EL (cell line): ENCODE results near the gene GULP1.
A peak's percentile ranks its signal among the peaks of the same experiment; 100 is the strongest.
"Not testable (repeated sequence)": the region's sequence is repeated elsewhere in the genome, so short reads cannot be mapped to it uniquely, and the experiment has no call there.

Experiments used
- DNase-seq: peaks from one replicate; pipeline ENCODE4 v3.0.0-alpha.2; 2016

GULP1 gene

DNA sequence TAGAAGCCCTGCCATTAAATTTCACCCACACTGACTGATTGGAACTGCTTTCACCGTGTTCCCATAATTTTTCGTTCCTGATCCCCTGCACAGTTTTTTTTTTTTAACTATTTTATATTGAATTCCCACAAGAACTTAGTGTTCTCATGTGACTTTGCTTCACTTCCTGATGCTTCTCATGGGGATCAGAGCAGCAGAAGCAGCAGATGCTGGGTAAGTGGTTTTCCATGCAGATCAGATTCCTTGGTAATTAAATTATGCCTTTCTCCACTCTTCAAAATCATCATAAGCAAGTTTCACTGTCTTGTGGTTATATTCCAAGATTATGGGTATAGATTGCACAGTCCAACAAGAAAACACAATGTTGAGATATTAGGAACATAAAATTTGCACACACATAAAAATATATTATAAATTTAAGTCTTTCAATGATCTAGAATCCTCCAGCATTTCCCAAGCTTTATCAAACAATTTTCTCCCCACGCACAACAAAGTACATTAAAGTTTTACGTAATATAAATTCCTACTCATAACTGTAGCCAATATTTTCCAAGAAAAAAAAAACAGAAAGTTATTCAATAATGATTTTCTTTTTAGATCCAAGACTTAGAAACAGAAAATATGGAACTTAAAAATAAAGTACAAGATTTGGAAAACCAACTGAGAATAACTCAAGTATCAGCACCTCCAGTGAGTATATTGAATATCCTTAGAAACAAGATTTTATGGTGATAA is 277.9 kb downstream of the GULP1 start:
- DNase-seq = no peak

DNA sequence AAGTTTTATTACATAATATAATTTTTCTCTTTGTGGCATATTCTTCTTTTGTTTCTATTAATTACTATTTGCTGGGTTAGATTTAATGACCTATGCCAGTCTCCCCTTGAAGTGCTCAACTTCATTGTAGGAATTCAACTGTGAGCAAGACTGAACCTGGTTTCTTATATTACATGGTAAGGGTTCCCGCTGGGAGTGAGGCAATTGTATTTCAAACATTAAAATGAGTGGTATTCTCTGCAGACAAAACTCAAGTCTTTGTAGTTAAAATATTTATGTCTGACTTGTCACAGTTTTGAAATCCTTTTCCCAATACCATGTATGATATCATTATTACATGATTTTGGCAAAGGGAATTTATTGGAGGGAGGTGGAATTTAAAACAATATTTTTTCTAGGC is 278.7 kb downstream of the GULP1 start:
- no peak for DNase-seq

DNA sequence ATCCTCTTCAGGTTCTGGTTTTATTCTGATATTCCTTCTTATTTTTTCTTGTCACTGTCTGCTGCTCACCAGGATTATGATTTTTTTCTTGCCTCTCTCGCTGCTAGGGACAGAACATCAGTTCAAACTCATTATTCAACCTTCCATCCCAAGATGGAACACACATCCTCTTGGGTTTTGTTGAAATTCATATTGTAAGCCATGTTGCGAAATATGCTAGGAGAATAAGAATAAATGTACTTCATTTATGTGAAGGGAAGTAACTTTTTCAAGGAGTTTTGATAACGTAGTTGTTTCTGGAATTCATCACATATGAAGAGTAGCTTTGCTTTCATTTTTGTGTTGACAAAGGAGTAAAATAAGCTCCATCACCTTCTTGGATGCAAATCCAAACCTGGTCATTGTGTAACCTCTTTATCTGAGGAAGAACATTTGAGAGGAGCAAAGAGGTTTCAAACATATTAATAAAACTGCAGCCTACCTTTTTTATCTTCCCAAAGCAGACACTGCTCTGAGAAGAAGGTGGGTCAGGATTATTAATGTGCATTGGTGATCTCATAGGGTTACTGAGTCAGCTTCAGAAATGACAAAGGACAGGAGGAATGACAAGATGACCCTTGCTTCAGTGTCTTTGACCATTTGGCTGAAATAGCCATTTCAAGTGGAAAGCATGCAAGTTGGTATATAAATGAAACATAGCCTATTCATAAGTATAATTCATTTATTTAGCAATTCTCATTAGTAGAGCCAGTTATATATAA is 280.0 kb downstream of the GULP1 start:
- DNase-seq = no peak

DNA sequence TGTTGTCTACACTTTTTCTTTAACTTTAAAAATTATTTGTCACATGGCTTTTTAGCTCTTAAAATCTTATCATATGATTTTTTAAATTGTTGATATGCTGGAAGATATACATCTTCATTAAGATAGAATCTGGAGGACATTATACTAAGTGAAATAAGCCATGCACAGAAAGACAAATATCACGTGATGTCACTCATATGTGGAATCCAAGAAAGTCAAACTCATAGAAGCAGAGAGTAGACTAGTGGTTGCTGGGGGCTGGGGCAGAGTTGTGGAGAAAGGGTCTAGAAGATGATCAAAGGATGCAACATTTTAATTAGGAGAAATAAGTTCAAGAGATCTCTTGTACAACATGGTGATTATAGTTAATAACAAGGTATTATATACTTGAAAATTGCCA is 280.9 kb downstream of the GULP1 start:
- DNase-seq = no peak

DNA sequence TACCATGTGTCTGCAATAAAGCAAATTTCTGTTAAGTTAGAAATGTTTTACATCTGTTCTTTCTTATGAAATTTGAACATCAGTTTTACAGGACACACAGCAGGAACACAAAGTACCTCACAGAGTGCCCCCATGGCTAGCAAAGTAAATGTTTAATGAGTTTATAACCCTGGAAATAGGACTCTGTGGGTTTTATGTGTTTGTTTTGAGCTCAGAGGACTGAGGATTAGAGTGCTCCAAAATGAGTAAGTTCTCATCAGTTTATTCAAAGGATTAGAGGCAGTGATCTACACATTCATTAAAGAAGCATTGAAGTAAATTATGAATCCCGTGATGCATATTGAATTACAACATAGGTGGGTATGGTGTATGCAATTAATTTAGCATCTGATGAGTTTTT is 281.8 kb downstream of the GULP1 start:
- DNase-seq = no peak

DNA sequence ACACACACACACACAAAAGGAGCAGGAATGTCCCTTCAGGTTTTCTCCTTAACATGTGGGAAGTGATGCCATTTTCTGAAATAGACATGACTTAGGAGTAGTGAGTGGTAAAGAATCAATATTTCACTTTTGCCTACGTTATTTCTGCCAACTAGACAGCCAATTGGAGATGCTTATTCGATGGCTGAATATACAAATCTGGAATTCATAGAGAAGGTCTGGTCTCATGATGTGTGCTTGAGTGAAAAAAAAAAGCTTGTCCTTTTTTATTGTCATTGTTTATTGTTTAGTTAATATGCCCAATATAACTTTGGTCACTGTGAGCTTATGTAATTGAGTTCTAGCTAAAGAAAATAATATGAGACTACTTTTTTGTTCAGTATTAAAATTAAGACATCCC is 284.3 kb downstream of the GULP1 start:
- no peak for DNase-seq

DNA sequence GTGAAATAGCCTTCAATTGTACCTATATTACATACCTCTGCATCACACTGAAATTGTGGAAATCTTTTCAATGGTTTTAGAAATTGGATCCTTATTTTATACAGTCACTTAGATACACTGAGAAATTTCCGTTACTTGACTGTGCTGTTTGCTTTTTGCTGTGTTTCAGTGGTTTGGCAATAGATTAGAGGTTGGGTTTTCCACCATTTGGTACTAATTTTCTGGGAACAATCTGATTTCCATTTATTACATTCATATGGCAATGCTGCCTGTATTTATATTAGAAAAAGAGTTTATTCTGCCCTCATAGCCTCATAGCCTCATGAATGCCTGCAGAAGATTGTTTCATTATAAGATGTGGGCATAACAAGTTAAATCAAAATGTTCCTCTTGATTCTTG is 285.0 kb downstream of the GULP1 start:
- DNase-seq = no peak

DNA sequence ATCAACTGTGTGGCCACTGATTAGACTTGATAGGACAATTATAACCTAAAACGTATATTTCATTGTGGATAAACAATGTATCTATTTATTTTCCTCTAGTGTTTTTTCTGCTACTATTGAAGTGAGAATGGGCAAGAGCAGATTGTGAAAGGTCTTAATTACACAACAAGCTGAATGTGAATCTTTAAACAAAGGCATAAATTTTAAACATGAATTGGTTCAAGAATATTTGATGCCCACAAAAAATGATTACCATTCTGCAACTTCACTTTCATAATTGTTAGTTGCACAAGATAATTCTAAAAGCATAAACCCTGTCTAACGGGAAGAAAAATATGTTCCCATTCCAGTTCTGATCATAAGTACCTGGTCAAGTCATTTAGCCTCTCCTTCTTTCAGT is 285.6 kb downstream of the GULP1 start:
- DNase-seq = no peak

DNA sequence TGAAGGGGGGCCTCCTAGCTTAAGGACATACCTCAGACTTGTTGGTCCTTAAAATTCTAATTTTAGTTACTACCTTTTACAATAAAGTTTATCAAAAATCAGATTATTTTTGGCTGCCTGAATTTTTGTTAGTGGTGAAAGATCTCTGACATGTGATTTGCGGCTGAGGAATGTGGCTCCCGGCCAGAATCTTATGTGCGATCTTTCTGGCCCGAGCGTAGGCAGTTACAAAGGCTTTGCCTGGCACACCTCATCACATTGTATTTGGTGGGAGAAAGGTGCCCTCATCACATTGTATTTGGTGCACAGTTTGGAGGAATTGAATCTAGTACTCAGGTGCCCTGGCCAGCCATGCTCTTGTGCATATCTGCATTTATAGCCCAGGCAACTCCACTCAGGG is 289.1 kb downstream of the GULP1 start:
- DNase-seq = no peak

DNA sequence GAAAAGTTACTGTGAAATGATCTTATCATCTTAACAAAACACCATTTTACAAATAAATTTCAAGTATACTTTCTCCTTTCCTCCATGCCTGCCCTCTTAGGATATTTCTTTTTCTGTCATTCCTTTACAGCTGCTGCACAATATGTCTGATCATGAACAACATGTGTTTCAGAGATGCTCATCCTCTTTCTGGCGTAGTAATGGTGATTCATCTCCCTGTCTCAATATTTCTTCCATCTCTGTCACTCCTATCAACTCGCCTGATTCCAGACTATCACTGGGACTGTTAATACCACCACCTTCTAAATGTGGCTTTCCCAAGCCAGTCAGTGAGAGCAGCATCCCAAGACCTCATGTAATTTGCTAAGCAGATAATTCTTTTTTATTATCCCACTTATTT is 290.5 kb downstream of the GULP1 start:
- no peak for DNase-seq

DNA sequence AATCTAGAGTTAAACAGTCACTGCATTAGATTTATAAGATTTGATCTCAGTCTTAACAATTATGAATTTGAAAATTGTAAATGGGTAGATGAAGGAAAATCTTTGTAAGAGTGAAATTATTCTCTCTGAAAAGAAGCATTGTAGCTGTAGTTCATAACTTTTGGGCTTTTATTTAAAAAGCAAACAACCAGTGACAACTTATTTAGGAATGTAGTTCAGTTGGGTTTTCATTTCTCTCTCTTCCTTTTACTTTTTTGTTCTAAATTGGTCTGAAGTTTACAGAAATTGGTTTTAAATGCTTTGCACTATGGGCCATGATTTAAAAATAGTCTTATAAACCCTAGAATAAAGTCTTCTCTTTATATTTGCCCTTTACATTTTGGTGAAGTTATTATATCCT is 296.6 kb downstream of the GULP1 start:
- DNase-seq = no peak

DNA sequence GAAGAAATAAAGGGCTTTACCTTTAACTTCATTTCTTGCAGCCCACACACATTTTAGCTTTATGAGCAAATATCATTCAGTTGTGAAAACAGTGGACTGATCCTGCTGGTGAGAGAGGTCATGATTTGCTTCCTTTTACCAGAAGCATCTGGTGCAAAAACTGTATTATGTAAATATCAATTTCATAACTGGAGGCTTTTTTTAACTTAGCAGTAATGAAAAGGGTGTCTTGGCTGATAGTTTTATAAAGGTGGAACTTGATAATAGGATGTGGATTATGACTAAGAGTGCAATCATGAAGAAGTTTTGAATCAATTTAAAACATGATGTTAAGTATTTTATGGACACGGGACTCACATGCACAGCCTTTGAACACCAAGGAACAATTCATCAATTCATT is 304.4 kb downstream of the GULP1 start:
- no peak for DNase-seq

DNA sequence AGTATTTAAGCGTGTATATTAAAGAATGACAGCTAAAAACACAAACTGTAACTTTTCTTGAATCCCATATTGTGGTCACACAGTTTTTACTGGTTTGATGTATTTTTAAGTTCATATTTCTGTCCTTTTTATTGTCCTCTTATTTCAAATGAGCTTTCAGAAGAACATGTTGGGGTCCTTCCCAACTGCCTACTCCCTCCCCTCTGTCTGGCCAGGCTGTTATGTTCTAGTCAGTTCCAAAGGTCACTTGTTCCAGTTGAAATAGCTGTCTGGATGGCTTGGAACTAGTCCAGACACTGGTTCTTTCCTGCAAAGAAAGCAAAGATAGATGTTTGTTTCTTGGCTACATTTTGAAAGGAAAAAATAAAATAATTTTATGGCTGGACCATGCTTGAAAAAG is 306.9 kb downstream of the GULP1 start:
- no peak for DNase-seq

DNA sequence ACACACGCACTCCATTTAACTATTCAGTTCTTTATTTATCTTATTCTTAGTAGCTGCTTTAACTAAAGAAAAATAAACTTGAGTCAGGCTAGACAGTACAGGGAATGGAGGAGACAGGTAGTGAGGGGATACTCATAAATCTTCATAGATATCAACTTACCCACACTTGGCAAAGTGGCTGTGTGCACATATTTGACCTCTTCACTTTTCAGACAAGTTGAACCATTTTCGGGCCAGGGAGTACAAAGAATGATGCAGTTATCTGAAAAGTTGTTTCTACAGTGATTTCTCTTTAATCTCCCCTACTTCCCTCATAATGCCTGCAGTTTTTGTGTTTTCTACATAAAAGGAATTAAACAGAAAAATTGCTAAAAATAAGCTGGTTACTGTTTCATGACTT is 307.5 kb downstream of the GULP1 start:
- no peak for DNase-seq

DNA sequence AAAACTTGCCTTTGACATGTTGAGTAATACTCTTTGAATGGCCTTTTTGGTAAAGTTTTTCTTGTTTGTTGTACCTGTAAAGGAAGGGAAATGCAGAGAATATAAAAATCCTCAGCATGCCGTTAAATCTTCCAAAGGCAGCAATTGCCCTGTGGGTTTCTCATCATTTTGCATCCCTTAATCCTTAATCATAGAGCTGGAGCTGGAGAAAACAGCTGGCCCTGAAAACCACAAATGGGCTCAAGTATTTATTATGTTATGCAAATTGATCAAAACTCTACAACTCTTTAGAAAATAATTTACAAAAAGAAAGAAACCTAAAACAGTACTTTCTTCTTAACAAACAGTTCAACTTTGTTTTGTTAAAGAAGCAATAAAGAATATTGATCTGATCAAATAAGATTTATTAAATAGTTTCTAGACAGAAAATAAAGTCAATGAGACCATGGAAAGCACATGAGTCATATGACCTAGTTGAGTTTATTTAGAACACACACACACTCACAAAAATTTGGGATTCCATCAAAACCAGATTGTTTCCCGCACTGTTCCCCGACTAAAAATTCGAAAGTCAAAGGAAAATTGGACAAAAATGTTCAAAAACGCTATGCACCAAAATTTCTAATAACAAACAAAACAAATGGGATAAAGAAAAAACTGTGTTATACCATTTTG is 309.0 kb downstream of the GULP1 start:
- DNase-seq = peak; percentile 66

DNA sequence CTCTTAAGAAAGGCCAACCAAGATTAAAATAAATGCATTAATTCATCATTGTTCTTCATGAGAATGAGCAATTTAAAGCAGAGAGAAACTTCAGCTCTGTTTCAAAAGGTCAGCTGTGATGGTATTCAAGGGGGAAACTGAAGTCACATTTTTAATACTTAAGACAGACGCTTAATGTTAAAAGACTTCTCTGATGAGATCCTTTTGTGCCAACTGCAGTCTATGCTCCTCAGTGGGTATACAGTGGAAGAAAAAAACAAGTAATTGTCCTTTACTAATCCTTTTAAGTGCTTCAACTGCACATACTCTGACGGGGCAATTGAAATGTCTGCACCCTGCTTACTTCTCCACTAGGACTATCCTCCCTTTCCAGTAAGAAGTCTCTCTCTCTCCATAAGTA is 309.7 kb downstream of the GULP1 start:
- DNase-seq = no peak

DNA sequence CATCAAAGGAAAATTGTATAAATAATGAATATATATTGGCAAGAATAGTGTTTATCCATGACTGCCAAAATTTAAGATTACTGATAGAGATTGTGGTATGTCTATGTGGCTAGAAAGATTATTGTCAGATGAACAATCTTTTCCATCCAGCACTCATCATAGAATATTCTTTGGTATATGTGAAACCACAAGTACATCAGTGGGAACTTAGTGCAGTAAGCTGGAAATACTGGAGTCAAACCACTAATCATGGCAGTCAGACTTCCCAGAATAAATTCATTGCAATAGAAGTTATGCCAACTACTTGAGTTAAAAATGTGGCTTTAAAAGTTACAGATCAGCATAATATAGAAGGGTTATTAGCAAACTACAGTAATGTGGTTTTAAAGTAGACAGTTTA is 310.3 kb downstream of the GULP1 start:
- DNase-seq = peak; percentile 18

DNA sequence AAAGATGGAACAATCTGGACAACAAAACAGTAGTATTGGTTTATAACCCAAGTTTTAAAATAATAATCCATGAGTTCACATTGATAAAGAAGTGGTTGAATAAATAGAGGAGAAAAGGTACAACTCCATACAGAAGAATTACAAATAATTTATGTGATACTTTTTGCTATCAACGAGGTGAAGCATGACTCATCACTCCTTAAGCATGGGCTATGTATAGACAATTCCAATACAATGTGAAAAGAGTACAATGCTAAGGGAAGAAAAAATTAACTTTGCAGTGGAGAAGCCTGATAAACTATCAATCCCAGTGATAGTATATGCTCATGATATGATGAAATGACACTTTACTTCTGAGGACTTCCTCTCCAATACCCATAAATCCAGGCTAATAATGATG is 312.9 kb downstream of the GULP1 start:
- no peak for DNase-seq

DNA sequence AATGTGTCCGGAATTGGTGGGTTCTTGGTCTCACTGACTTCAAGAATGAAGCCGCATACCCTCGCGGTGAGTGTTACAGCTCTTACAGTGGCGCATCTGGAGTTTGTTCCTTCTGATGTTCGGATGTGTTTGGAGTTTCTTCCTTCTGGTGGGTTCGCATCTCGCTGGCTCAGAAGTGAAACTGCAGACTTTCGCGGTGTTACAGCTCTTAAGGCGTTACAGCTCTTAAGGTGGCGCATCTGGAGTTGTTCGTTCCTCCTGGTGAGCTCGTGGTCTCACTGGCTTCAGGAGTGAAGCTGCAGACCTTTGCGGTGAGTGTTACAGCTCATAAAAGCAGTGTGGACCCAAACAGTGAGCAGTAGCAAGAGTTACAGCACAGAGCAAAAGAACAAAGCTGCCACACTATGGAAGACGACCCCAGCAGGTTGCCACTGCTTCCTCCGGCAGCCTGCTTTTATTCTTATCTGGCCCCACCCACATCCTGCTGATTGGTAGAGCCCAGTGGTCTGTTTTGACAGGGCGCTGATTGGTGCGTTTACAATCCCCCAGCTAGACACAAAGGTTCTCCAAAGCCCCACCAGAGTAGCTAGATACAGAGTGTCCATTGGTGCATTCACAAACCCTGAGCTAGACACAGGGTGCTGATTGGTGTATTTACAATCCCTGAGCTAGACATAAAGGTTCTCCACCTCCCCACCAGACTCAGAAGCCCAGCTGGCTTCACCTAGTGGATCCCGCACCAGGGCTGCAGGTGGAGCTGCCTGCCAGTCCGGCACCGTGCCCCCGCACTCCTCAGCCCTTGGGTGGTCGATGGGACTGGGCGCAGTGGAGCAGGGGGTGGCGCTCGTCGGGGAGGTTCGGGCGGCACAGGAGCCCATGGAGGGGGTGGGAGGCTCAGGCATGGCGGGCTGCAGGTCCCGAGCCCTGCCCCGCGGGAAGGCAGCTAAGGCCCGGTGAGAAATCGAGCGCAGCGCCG is 314.2 kb downstream of the GULP1 start:
- not testable (repeated sequence) for DNase-seq

DNA sequence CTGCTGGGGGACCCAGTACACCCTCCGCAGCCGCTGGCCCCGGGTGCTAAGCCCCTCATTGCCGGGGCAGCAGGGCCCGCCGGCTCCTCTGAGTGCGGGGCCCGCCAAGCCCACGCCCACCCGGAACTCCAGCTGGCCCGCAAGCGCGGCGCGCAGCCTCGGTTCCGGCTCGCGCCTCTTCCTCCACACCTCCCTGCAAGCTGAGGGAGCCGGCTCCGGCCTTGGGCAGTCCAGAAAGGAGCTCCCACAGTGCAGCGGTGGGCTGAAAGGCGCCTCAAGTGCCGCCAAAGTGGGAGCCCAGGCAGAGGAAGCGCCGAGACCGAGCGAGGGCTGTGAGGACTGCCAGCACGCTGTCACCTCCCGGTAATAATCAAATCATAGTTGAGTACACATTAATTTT is 314.9 kb downstream of the GULP1 start:
- DNase-seq = not testable (repeated sequence)

DNA sequence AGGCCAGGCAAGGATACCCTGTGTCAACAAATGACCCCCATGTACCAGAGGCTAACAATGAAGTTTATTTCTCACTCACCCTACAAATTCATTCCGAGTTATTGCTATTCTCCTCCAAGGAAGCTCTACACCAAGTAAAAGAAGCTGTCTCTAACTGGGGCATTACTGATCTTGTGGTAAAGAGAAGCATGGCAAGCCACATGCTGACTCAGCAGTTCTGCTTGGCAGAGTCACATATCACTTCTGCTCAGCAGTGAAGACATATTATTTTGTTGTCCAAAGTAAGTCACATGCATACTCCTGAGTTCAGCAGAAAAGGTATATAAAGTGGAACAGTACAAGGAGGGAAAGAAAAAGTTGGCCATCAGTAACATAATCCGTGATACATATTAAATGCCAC is 315.8 kb downstream of the GULP1 start:
- no peak for DNase-seq

DNA sequence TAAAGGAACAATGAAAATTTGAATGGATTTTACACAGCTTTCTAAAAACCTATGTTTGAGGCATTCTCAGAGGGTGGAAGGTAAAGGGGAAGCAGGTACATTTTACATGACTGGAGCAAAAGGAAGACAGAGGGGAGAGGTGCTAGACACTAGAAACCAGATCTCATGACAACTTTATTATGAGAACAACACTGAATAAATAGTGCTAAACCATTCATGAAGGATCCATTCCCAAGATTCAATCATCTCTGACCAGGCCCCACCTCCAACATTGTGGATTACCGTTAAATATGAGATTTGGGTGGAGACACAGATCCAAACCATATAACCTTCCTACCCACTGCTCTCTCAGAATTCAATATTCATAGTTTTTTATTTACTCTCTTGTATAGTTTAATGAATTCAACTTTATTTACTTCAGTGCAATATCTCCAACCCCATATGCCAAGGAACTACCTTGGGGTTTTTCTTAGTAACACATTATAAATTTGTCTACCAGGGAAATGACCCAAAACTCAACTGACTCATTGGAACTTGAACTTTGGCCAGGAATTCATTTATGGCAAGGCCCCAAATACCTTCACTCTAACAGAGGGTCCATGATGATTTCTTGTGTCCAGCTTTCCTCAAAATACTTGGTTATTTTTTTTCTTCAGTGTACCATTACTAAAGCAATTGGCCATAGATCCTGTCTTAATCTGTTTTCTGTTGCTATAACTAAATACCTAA is 317.8 kb downstream of the GULP1 start:
- DNase-seq = peak; percentile 61
